ENCODE measurements around the gene NPL.

NPL gene

GRCh38 chr1:182778862-182779261, 10.7 kb upstream of the NPL start:
- DNase-seq (ENCODE audit: low spot score), result no peak

- no peak for DNase-seq (ENCODE audit: low spot score)
These were observed 10.0 kb upstream of the NPL start for GRCh38 chr1:182779530-182779929.

GRCh38 chr1:182781841-182782586, 7.6 kb upstream of the NPL start:
- DNase-seq (ENCODE audit: low spot score), result no peak

- DNase-seq (ENCODE audit: low spot score), result no peak
These were observed 7.0 kb upstream of the NPL start for GRCh38 chr1:182782587-182782913.

GRCh38 chr1:182783068-182783467, 6.5 kb upstream of the NPL start:
- no peak for DNase-seq (ENCODE audit: low spot score)

GRCh38 chr1:182784556-182785171, 4.9 kb upstream of the NPL start:
- no peak for DNase-seq (ENCODE audit: low spot score)

GRCh38 chr1:182785181-182785580, 4.4 kb upstream of the NPL start:
- DNase-seq (ENCODE audit: low spot score), result no peak

- no peak for DNase-seq (ENCODE audit: low spot score)
These were observed 3.2 kb upstream of the NPL start for GRCh38 chr1:182786223-182786994.

- no peak for DNase-seq (ENCODE audit: low spot score)
These were observed 2.6 kb upstream of the NPL start for GRCh38 chr1:182786995-182787324.

GRCh38 chr1:182791281-182792179, 2.0 kb downstream of the NPL start:
- DNase-seq (ENCODE audit: low spot score), result no peak

- DNase-seq (ENCODE audit: low spot score), result no peak
These were observed 4.5 kb downstream of the NPL start for GRCh38 chr1:182794091-182794490.

- DNase-seq (ENCODE audit: low spot score), result no peak
These were observed 5.2 kb downstream of the NPL start for GRCh38 chr1:182794676-182795201.

- DNase-seq (ENCODE audit: low spot score), result no peak
These were observed 6.1 kb downstream of the NPL start for GRCh38 chr1:182795563-182796228.

GRCh38 chr1:182802006-182802803, 12.6 kb downstream of the NPL start:
- DNase-seq (ENCODE audit: low spot score), result no peak

GRCh38 chr1:182803846-182804245, 14.3 kb downstream of the NPL start:
- DNase-seq (ENCODE audit: low spot score), result no peak

GRCh38 chr1:182806015-182806678, 16.6 kb downstream of the NPL start:
- DNase-seq (ENCODE audit: low spot score), result no peak

- DNase-seq (ENCODE audit: low spot score), result no peak
These were observed 18.3 kb downstream of the NPL start for GRCh38 chr1:182807907-182808306.

- DNase-seq (ENCODE audit: low spot score), result no peak
These were observed 19.9 kb downstream of the NPL start for GRCh38 chr1:182809414-182809957.

GRCh38 chr1:182811975-182812722, 22.6 kb downstream of the NPL start:
- no peak for DNase-seq (ENCODE audit: low spot score)

Data from HuH-7.5 (cell line).